GM04503 (cell line): ENCODE data around the gene IL4.
"Not testable (repeated sequence)": the region's sequence is repeated elsewhere in the genome, so short reads cannot be mapped to it uniquely, and the experiment has no call there.

Experiments used
- DNase-seq: peaks from one replicate; pipeline ENCODE4 v3.0.0-alpha.2; 2012; ENCODE audit warnings: low read depth

The IL4 gene

DNA sequence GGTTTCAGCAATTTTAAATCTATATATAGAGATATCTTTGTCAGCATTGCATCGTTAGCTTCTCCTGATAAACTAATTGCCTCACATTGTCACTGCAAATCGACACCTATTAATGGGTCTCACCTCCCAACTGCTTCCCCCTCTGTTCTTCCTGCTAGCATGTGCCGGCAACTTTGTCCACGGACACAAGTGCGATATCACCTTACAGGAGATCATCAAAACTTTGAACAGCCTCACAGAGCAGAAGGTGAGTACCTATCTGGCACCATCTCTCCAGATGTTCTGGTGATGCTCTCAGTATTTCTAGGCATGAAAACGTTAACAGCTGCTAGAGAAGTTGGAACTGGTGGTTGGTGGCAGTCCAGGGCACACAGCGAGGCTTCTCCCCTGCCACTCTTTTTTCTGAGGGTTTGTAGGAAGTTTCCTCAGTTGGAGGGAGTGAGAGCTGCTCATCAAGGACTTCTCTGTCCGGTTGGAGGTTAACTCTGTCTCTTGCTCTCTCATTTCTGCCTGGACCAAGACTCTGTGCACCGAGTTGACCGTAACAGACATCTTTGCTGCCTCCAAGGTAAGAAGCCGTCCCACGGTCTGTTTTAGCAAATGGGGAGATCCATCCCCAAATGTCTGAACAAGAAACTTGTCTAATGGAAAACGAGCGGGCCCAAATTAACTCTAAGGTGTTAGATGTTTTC lies at the start of gene IL4:
Gene IL4 (plus strand): TSS at position 51 of the 692 bp plus-strand sequence. CDS start 62 bp downstream, at position 113.
- DNase-seq, result no peak

- no peak for DNase-seq
Observed at GRCh38 chr5:132627470-132627869, 46.3 kb upstream of the IL4 start.

GRCh38 chr5:132628814-132629213 lies 45.0 kb upstream of the IL4 start:
- no peak for DNase-seq

- no peak for DNase-seq
Observed at GRCh38 chr5:132629230-132629944, 44.4 kb upstream of the IL4 start.

DNA sequence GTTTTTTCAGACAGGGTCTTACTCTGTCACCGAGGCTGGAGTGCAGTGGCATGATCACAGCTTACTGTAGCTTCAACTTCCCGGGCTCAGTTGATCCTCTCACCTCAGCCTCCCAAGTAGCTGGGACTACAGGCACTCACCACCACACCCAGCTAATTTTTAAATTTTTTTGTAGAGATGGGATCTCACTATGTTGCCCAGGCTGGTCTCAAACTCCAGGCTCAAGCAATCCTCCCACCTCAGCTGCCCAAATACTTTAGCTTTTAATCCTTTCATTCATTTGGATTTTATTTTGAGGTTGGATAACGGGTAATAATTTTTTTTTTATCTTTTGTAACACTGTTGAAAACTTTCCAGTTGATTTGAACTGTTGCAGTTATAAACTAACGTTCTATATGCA lies 40.2 kb upstream of the IL4 start:
- DNase-seq, result not testable (repeated sequence)

- DNase-seq, result no peak
Observed at GRCh38 chr5:132635873-132636272, 37.9 kb upstream of the IL4 start.

DNA sequence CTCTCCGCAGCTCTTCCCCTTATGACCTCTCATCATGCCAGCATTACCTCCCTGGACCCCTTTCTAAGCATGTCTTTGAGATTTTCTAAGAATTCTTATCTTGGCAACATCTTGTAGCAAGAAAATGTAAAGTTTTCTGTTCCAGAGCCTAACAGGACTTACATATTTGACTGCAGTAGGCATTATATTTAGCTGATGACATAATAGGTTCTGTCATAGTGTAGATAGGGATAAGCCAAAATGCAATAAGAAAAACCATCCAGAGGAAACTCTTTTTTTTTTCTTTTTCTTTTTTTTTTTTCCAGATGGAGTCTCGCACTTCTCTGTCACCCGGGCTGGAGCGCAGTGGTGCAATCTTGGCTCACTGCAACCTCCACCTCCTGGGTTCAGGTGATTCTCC lies 36.5 kb upstream of the IL4 start:
- DNase-seq, result no peak

DNA sequence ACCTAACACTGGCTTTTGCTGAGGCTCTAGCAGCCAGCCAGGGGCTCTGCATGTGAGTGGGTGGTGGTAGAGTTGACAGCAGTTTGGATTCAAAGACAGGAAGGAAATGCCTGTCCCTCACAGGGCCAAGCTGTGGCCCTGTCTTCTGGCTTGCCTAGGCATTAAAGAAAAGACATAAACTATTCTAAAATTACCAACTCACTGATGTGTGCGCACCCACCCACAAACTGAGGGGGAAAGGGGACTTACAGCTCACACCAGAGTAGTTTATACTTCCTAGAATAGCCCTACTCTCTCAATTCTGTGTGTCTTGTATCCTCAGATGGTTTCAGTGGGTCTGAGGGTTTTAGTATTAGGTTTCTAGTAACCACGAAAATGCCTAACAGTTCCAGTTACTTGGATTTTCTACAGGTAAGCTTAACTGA lies 34.1 kb upstream of the IL4 start:
- no peak for DNase-seq

GRCh38 chr5:132640613-132641012 lies 33.2 kb upstream of the IL4 start:
- DNase-seq, result no peak

- DNase-seq, result no peak
Observed at GRCh38 chr5:132641241-132641723, 32.5 kb upstream of the IL4 start.

DNA sequence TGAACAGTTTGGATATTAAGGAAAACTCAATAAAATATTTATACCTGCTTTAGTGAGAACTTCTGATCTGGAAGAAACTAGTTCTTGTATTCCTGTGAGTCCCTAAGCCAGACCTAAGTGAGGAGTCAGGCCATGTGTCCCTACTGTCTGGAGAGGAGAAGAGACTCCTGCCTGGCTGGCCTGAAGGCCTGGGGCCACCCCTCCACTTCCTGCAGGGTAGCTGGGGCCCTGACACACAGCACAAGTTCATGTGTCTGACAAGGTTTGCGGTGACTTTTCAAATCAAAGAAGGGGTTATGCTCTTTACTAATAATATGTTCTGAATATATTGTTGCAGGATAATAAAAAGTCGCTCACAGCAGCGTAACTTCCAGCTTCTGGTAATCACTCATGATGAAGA lies 31.9 kb upstream of the IL4 start:
- no peak for DNase-seq

GRCh38 chr5:132644177-132644576 lies 29.6 kb upstream of the IL4 start:
- DNase-seq, result no peak

DNA sequence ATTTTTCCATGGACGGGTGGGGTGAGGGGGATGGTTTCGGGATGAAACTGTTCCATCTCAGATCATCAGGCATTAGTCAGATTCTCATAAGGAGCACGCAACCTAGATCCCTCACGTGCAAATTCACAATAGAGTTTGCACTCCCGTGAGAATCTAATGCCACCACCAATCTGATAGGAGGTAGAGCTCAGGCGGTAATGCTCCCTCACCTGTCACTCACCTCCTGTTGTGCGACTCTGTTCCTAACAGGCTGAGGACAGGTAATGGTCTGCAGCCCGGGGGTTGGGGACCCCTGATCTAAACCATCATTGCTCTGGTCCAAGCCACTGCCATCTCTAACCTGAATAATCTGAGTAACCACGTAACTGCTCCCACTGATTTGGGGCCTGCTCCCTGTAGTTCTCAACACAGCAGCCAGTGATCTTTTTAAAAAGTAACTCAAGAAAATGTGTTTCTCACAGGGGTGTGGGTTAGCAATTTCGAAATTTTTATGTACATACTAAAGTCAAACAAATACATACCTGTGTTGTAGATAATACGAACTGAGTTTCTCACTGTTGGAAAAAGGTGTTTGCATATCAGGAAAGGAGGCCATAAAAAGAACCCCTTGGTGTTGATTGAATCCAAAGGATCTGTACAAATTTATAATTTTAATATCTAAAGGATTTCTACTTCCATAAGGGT lies 27.1 kb upstream of the IL4 start:
- DNase-seq, result no peak

DNA sequence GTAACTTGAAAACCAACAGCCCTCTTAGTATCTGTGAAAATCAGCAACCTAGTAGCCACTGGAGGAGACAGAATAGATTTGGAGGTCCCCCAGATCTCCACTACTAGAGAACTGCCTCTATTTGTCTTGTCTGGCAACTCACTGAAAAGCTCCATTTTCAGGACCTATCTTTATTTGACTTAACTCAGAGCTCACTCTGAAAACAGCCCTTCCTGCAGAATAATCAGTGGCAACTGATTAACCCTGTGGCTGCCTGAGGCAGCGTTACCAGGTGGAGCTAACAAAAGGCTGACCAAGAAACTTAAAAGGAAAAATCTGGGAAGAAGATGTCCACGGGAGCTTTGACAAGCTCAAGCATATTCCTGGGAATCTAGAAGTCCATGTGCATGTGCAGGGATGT lies 26.3 kb upstream of the IL4 start:
- no peak for DNase-seq

DNA sequence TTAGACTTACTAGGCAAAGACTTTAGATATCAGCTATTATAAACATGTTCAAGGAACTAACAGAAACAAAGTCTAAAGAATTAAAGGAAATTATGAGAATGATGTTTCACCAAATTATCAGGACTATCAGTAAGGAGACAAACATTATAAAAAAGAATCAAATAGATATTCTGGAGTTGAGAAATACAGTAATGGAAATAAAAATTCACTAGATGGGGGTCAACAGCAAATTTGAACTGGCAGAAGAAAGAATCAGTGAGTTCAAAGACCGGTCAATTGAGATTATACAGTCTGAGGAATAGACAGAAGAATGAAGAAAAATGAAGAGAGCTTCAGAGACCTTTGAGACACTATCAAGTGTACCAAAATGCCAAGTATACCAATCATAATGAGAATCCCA lies 25.4 kb upstream of the IL4 start:
- no peak for DNase-seq

DNA sequence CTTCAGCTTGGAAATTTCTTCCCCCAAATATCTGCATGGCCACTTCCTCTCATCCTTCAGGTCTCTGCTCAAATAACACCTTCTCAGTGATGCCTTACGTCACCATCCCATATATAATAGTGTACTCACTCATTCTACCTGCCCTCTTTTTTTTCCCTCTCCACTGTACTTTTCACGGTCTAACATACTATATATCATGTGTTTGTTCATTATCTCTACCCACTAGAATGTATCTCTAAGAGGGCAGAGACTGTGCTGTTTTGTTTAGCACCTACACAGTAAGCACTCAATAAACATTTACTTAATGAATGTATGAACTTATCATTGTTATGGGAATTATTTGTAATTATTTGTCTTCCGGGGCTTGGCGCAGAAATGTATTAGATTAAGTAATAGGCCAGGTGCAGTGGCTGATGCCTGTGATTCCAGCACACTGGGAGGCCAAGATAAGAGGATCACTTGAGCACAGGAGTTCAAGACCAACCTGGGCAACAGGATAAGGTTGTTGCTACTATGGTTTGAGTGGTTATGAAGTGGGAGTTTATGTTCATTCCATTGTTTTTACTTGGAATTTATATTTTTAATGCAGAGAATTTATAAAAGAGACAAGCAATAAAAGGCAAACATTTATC lies 21.8 kb upstream of the IL4 start:
- no peak for DNase-seq

DNA sequence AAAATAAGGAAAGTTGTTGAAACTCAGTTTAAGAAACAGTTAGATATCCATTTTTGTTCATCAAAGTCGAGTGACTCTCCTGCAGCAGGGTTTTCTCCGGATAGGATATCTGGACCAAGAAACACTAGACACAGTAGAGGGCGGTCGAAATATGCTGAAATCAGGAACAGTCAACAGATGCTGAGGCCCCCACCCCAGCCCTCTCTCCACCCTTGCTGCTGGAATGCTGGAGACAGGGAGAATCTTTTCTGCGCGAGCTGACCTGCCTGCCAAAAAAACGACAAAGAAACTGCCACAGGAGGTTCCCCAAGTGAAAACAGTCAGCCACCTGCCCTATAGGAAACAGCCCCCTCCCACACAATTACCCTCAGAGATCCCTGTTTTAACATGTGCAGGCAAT lies 20.1 kb upstream of the IL4 start:
- no peak for DNase-seq

- DNase-seq, result no peak
Observed at GRCh38 chr5:132655821-132656773, 17.7 kb upstream of the IL4 start.

GRCh38 chr5:132656774-132657355 lies 16.9 kb upstream of the IL4 start:
- no peak for DNase-seq

DNA sequence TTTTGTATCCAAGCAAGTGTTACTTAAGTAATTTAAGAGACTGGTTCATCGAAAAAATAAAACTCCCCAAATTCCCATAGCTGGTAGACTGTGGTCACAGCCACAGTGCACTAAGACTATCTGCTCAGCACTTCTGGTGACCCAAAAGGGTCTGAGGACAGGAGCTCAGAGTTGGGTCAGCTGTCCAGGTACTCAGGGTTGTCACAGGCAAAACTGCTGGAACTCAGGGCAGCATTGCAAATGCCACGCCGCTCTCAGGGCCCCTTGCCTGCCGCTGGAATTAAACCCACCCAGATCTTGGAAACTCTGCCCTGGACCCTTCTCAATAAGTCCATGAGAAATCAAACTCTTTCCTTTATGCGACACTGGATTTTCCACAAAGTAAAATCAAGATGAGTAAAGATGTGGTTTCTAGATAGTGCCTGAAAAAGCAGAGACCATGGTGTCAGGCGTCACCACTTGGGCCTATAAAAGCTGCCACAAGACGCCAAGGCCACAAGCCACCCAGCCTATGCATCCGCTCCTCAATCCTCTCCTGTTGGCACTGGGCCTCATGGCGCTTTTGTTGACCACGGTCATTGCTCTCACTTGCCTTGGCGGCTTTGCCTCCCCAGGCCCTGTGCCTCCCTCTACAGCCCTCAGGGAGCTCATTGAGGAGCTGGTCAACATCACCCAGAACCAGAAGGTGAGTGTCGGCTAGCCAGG lies 16.0 kb upstream of the IL4 start, which contains the start of gene IL13:
Gene IL13 (plus strand): TSS at position 498 of the 705 bp plus-strand sequence. CDS start 14 bp downstream, at position 512.
- no peak for DNase-seq
